HL-60/S4 treated with phorbol 12-myristate 13-acetate at 8.2 ng/mL for 4 days and 3 days (cell line): ENCODE measurements around the gene TAGLN2.

Source experiments
- in situ Hi-C: fragments of 300-500 bp; cut with MboI; formaldehyde crosslinking; loops from 2 replicates; pipeline ENCODE4 v1.15.0; 2022; ENCODE audit warnings: low sequenced_read_pairs

TAGLN2 gene

GRCh38 chr1:159949981-159950381 lies 24.7 kb upstream of the TAGLN2 start:
- in situ Hi-C loops: no loop called here

GRCh38 chr1:159949123-159949522 lies 23.8 kb upstream of the TAGLN2 start:
- in situ Hi-C loops: no loop called here

GRCh38 chr1:159947942-159948341 lies 22.6 kb upstream of the TAGLN2 start:
- in situ Hi-C loops: no loop called here

GRCh38 chr1:159946242-159947187 lies 21.2 kb upstream of the TAGLN2 start:
- in situ Hi-C loops: no loop called here

GRCh38 chr1:159945483-159946241 lies 20.4 kb upstream of the TAGLN2 start, which contains the start of gene IGSF9:
Gene IGSF9 (minus strand): TSS chr1:159945613. CDS start chr1:159943454, 2,159 bp downstream.
- in situ Hi-C loops: no loop called here

GRCh38 chr1:159944623-159945455 lies 19.5 kb upstream of the TAGLN2 start:
- in situ Hi-C loops: no loop called here

- in situ Hi-C loops: no loop called here
These were observed 18.8 kb upstream of the TAGLN2 start for GRCh38 chr1:159943908-159944622.

GRCh38 chr1:159943278-159943640 lies 18.0 kb upstream of the TAGLN2 start:
- in situ Hi-C loops: no loop called here

GRCh38 chr1:159942632-159943277 lies 17.4 kb upstream of the TAGLN2 start:
- in situ Hi-C loops: no loop called here

- in situ Hi-C loops: no loop called here
These were observed 16.6 kb upstream of the TAGLN2 start for GRCh38 chr1:159941591-159942560.

- in situ Hi-C loops: no loop called here
These were observed 15.8 kb upstream of the TAGLN2 start for GRCh38 chr1:159941141-159941540.

GRCh38 chr1:159940006-159940620 lies 14.8 kb upstream of the TAGLN2 start:
- in situ Hi-C loops: no loop called here

GRCh38 chr1:159939678-159940002 lies 14.3 kb upstream of the TAGLN2 start:
- in situ Hi-C loops: loop anchor here (10.0 kb wide), 1 partner anchor 65 kb away; no protein-coding TSS in a partner anchor

- in situ Hi-C loops: loop anchor here (10.0 kb wide), 1 partner anchor 66 kb away; no protein-coding TSS in a partner anchor
These were observed 13.8 kb upstream of the TAGLN2 start for GRCh38 chr1:159938905-159939677.

GRCh38 chr1:159938211-159938852 lies 13.0 kb upstream of the TAGLN2 start:
- in situ Hi-C loops: loop anchor here (10.0 kb wide), 1 partner anchor 66 kb away; no protein-coding TSS in a partner anchor

- in situ Hi-C loops: loop anchor here (10.0 kb wide), 1 partner anchor 68 kb away; no protein-coding TSS in a partner anchor
These were observed 11.9 kb upstream of the TAGLN2 start for GRCh38 chr1:159937054-159937750.
